Measurements from ENCODE around the gene FAM200B. TPM values are rescaled to one million over a fixed set of nuclear protein-coding genes. Genes with fewer than 3 reads are reported as not detected.

The FAM200B gene
- total RNA-seq, 2 donors from 2014 or later = 38.9 to 52.5 TPM

GRCh38 chr4:15702941-15703403, 21.3 kb downstream of the FAM200B start, which contains the start of gene BST1:
TSS of gene BST1 (plus strand) at chr4:15703065. CDS start at chr4:15703145, 80 bp downstream.
- TF ChIP-seq POLR2A (IDR thresholded peaks at IDR 0.05) = no peak
- TF ChIP-seq POLR2AphosphoS5 (IDR thresholded peaks at IDR 0.05) = no peak
- no peak for TF ChIP-seq CTCF (IDR thresholded peaks at IDR 0.05)

GRCh38 chr4:15703439-15703838, 21.8 kb downstream of the FAM200B start:
- no peak for TF ChIP-seq POLR2A (IDR thresholded peaks at IDR 0.05)
- TF ChIP-seq POLR2AphosphoS5 (IDR thresholded peaks at IDR 0.05) = no peak
- TF ChIP-seq CTCF (IDR thresholded peaks at IDR 0.05) = no peak
- 87% methylated on average over 11 of the region's 11 CpGs for WGBS
- H3K9me3 ChIP-seq = no peaks in the 10 kb centered on the region
- H3K36me3 ChIP-seq = no peaks in the 10 kb centered on the region
- no peaks in the 10 kb centered on the region for H3K4me1 ChIP-seq (replicated peaks)
- DNase-seq (ENCODE audit: low spot score) = no peak
- H3K27me3 ChIP-seq (replicated peaks; ENCODE audit: insufficient read depth) = no peaks in the 10 kb centered on the region
- H3K27ac ChIP-seq = no peak overlapping the region
- no peak overlapping the region for H3K4me3 ChIP-seq
- intact Hi-C loops (cut with DNase I) = no loop called here

More at GRCh38 chr4:15702941-15703403, 21.3 kb downstream of the FAM200B start, which contains the start of gene BST1:
- intact Hi-C loops (cut with DNase I) = no loop called here
- WGBS = 2% methylated on average over 43 of the region's 43 CpGs
- H3K4me1 ChIP-seq (replicated peaks) = no peaks in the 10 kb centered on the region
- H3K9me3 ChIP-seq = no peaks in the 10 kb centered on the region
- no peak within 1 kb of the TSS for H3K27ac ChIP-seq
- H3K36me3 ChIP-seq = no peaks in the 10 kb centered on the region
- no peaks in the 10 kb centered on the region for H3K27me3 ChIP-seq (replicated peaks; ENCODE audit: insufficient read depth)
- H3K4me3 ChIP-seq = peak within 1 kb of the TSS; percentile 20 to 32
- peak; percentile 13 for DNase-seq (ENCODE audit: low spot score)

- no peak for TF ChIP-seq POLR2A (IDR thresholded peaks at IDR 0.05)
- TF ChIP-seq CTCF (IDR thresholded peaks at IDR 0.05) = no peak
- TF ChIP-seq POLR2AphosphoS5 (IDR thresholded peaks at IDR 0.05) = no peak
- Histone ChIP-seq H3K4me3 (no peak overlapping the region), H3K4me1 (replicated peaks) (no peaks in the 10 kb centered on the region), H3K27ac (no peak overlapping the region), H3K36me3 (no peaks in the 10 kb centered on the region), H3K9me3 (no peaks in the 10 kb centered on the region), H3K27me3 (replicated peaks; ENCODE audit: insufficient read depth) (no peaks in the 10 kb centered on the region)
- DNase-seq (ENCODE audit: low spot score) = no peak
- intact Hi-C loops (cut with DNase I) = no loop called here
These were observed 22.5 kb downstream of the FAM200B start for GRCh38 chr4:15704129-15704528.

GRCh38 chr4:15706646-15707362, 25.2 kb downstream of the FAM200B start:
- Histone ChIP-seq H3K4me3 (no peak overlapping the region), H3K36me3 (no peaks in the 10 kb centered on the region), H3K27me3 (replicated peaks; ENCODE audit: insufficient read depth) (no peaks in the 10 kb centered on the region), H3K9me3 (no peaks in the 10 kb centered on the region), H3K27ac (no peak overlapping the region), H3K4me1 (replicated peaks) (no peaks in the 10 kb centered on the region)
- no peak for DNase-seq (ENCODE audit: low spot score)
- intact Hi-C loops (cut with DNase I) = no loop called here
- TF ChIP-seq CTCF (IDR thresholded peaks at IDR 0.05) (no peak), POLR2A (IDR thresholded peaks at IDR 0.05) (no peak), POLR2AphosphoS5 (IDR thresholded peaks at IDR 0.05) (no peak)
- WGBS = 43% methylated on average over 3 of the region's 3 CpGs

GRCh38 chr4:15707363-15707715, 25.7 kb downstream of the FAM200B start:
- Histone ChIP-seq H3K4me1 (replicated peaks) (no peaks in the 10 kb centered on the region), H3K27ac (no peak overlapping the region), H3K9me3 (no peaks in the 10 kb centered on the region), H3K4me3 (no peak overlapping the region), H3K27me3 (replicated peaks; ENCODE audit: insufficient read depth) (no peaks in the 10 kb centered on the region), H3K36me3 (no peaks in the 10 kb centered on the region)
- no peak for DNase-seq (ENCODE audit: low spot score)
- TF ChIP-seq POLR2A (IDR thresholded peaks at IDR 0.05) = no peak
- no peak for TF ChIP-seq POLR2AphosphoS5 (IDR thresholded peaks at IDR 0.05)
- TF ChIP-seq CTCF (IDR thresholded peaks at IDR 0.05) = no peak
- 21% methylated on average over 7 of the region's 7 CpGs for WGBS
- intact Hi-C loops (cut with DNase I) = no loop called here
